ENCODE results near the gene TMEM163.

DNA sequence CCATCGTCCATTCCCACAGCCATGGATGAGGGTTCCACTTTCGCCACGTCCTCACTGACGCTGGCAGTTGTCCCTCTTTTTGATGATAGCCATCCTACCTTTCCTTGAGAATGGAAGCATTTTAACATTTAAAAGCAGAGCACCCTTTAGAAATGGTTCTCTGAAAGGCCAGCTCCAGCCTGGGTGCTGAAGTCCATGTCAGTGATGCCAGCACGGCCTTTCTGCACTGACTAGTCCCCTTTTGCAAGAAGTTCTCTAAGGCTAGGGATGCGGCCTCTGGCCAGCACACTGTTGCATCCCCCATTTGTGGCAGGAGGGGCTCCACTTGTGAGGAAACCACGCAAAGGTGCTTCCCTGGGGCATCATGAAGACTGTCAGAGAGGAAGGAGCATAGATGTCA lies 261.4 kb downstream of the TMEM163 start:
- no peak for TF ChIP-seq MAX (IDR thresholded peaks at IDR 0.05; ENCODE audit: low read depth, low read length)
- TF ChIP-seq POLR2A (IDR thresholded peaks at IDR 0.05; ENCODE audit: extremely low read depth, insufficient read length) = no peak
- TF ChIP-seq CTCF (IDR thresholded peaks at IDR 0.05; ENCODE audit: low read depth, low read length) = no peak

Data from NB4 (cell line).